GM19328 (cell line): Measurements from ENCODE around the gene DMBT1.
A peak's percentile ranks its signal among the peaks of the same experiment; 100 is the strongest.

Source experiments
- ATAC-seq: cut with Tn5 transposase; IDR thresholded peaks from one replicate; pipeline ENCODE4 v1.9.1; 2021; ENCODE audit warnings: mild to moderate bottlenecking, moderate library complexity; ENCODE audit not compliant: unreplicated experiment

The DMBT1 gene

GRCh38 chr10:122560279-122560804 is at the start of gene DMBT1:
DMBT1 (plus strand) TSS chr10:122560754; CDS start chr10:122560771, 17 bp downstream.
- no peak for ATAC-seq

- ATAC-seq, result no peak
Measured at GRCh38 chr10:122513053-122513452, 47.5 kb upstream of the DMBT1 start.

GRCh38 chr10:122514045-122514840 is 46.3 kb upstream of the DMBT1 start:
- no peak for ATAC-seq

GRCh38 chr10:122515022-122515424 is 45.5 kb upstream of the DMBT1 start:
- ATAC-seq, result no peak

- peak; percentile 88 for ATAC-seq
Measured at GRCh38 chr10:122515588-122516231, 44.8 kb upstream of the DMBT1 start.

- no peak for ATAC-seq
Measured at GRCh38 chr10:122516734-122517133, 43.8 kb upstream of the DMBT1 start.

GRCh38 chr10:122519144-122519543 is 41.4 kb upstream of the DMBT1 start:
- no peak for ATAC-seq

GRCh38 chr10:122519873-122520272 is 40.7 kb upstream of the DMBT1 start:
- ATAC-seq, result no peak

GRCh38 chr10:122521011-122521410 is 39.5 kb upstream of the DMBT1 start:
- no peak for ATAC-seq

GRCh38 chr10:122524811-122525210 is 35.7 kb upstream of the DMBT1 start:
- ATAC-seq, result no peak

- no peak for ATAC-seq
Measured at GRCh38 chr10:122525788-122526187, 34.8 kb upstream of the DMBT1 start.

GRCh38 chr10:122526892-122527291 is 33.7 kb upstream of the DMBT1 start:
- no peak for ATAC-seq

- no peak for ATAC-seq
Measured at GRCh38 chr10:122530177-122530576, 30.4 kb upstream of the DMBT1 start.

- no peak for ATAC-seq
Measured at GRCh38 chr10:122531261-122531660, 29.3 kb upstream of the DMBT1 start.

- ATAC-seq, result no peak
Measured at GRCh38 chr10:122531939-122532338, 28.6 kb upstream of the DMBT1 start.

- no peak for ATAC-seq
Measured at GRCh38 chr10:122532601-122533296, 27.8 kb upstream of the DMBT1 start.

- no peak for ATAC-seq
Measured at GRCh38 chr10:122537545-122537944, 23.0 kb upstream of the DMBT1 start.

GRCh38 chr10:122541541-122542002 is 19.0 kb upstream of the DMBT1 start:
- no peak for ATAC-seq

- ATAC-seq, result no peak
Measured at GRCh38 chr10:122543676-122544445, 16.7 kb upstream of the DMBT1 start.

GRCh38 chr10:122544493-122544892 is 16.1 kb upstream of the DMBT1 start:
- no peak for ATAC-seq

GRCh38 chr10:122546242-122546641 is 14.3 kb upstream of the DMBT1 start:
- ATAC-seq, result no peak
